OCI-LY7 (cell line): ENCODE measurements around the gene KSR1.

Experiments
- EZH2phosphoT487 ChIP-seq: fragments of 200-600 bp; sonication (generic); IDR thresholded peaks from 2 replicates; pipeline ENCODE4 v1.6.1; 2018; ENCODE audit warnings: low read depth, borderline replicate concordance, mild to moderate bottlenecking, mixed run types, antibody characterized with exemption, low read length, moderate library complexity, mixed read lengths
- TF ChIP-seq, protein P1 (sequence below): fragments of 200-600 bp; sonication (generic); conservative IDR thresholded peaks from 2 replicates; pipeline ENCODE4 v1.5.1; 2014; ENCODE audit warnings: mild to moderate bottlenecking, antibody characterized with exemption, low read length, moderate library complexity, mixed read lengths

- TF ChIP-seq, protein P1, sequence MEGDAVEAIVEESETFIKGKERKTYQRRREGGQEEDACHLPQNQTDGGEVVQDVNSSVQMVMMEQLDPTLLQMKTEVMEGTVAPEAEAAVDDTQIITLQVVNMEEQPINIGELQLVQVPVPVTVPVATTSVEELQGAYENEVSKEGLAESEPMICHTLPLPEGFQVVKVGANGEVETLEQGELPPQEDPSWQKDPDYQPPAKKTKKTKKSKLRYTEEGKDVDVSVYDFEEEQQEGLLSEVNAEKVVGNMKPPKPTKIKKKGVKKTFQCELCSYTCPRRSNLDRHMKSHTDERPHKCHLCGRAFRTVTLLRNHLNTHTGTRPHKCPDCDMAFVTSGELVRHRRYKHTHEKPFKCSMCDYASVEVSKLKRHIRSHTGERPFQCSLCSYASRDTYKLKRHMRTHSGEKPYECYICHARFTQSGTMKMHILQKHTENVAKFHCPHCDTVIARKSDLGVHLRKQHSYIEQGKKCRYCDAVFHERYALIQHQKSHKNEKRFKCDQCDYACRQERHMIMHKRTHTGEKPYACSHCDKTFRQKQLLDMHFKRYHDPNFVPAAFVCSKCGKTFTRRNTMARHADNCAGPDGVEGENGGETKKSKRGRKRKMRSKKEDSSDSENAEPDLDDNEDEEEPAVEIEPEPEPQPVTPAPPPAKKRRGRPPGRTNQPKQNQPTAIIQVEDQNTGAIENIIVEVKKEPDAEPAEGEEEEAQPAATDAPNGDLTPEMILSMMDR = no peak
- TF ChIP-seq EZH2phosphoT487 = no peak
Measured at GRCh38 chr17:27657620-27658019, 201.4 kb downstream of the KSR1 start.
